ENCODE data around the gene PPARD.

Gene PPARD

GRCh38 chr6:35445691-35446090 is 103.3 kb downstream of the PPARD start:
- no peak for DNase-seq

GRCh38 chr6:35448191-35448590 is 105.8 kb downstream of the PPARD start:
- DNase-seq, result no peak

DNA sequence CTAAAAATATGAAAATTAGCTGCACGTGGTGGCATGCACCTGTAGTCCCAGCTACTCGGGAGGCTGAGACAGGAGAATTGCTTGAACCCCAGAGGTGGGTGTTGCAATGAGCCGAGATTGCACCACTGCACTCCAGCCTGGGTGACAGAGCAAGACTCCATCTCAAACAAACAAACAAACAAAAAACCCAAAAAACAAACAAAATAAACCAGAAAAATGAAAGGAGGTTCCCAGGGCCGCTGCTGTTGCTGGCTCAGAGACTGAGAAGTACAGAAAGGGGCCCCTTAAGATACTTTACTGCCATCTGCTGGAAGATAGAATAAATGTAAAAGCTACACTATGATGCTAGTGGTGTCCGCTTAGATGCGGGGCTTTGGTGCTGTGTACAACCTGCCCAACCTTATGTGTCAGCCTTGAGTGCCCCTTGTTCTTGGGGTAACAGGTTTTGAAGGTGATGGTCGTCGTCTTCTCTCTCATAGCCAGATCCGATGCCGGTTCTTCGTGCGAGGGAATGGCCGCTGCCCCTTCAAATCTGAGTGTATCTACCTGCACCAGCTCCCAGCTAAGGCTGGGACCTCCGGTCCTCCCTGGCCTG is 107.0 kb downstream of the PPARD start:
- DNase-seq, result peak; percentile 34

DNA sequence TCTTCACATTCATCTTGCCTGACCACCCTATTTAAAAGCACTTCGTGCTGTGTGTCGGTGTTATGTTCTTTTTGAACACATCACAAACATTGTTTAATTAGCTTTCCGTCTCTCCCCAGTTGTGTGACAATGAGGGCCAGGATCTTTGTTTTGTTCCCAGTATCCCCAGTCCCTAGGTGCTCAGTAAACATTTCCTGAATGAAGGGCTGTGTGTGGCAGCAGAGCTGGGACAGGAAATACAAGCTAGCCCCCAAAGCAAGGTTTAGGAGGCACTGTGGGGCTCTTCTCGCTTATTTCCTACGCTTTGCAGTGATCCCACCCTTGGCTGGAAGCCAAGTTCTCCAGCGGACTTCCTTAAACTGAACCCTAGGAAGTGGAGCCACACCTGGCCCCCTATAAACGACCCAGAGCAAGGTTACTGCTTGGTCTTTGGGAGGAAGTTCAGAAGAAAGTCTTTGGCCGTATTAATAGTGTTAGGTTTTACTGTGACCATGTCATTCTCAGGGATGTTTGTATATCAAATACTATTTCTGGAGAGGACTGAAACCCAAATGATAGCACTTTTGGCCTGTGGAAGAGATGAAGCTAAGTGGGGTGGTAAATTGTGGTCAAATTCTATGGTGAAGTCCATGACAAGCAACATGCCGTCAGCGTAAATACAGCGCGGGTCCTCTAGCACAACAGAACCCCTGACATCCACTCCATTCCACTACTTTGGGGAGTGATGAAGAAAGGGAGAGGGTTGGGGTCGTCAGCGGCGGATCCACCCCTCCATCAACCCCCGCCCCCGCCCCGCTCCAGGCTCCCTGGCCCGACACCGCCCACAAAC is 109.2 kb downstream of the PPARD start:
- DNase-seq, result no peak

GRCh38 chr6:35452183-35453090 is 110.1 kb downstream of the PPARD start, which contains the start of gene FANCE:
Gene FANCE (plus strand): TSS chr6:35452338. CDS start chr6:35452546, 208 bp downstream.
- DNase-seq, result peak; percentile 83

GRCh38 chr6:35453236-35453635 is 110.9 kb downstream of the PPARD start:
- no peak for DNase-seq

GRCh38 chr6:35454391-35455110 is 112.2 kb downstream of the PPARD start:
- DNase-seq, result no peak

DNA sequence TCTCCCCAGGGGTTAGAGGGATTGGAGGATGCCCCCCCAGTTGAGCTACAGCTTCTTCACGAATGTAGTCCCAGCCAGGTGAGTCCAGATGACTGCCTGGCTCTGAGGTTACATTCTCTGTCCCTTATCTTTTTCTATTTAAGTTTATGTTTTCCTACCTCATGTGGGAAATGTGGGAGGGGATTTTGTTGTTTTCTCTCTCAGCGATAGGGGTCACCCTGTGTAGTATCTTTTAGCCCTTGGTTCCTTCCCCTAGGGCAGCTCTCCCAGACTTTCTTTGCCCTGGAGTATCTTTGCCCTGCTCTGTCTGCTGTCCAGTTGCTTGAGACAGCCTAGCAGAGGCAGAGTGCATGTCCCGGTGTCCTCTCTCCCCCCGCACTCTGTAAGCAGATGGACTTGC is 115.5 kb downstream of the PPARD start:
- no peak for DNase-seq

- DNase-seq, result no peak
Observed at GRCh38 chr6:35461270-35461669, 118.9 kb downstream of the PPARD start.

- no peak for DNase-seq
Observed at GRCh38 chr6:35463292-35463691, 120.9 kb downstream of the PPARD start.

- no peak for DNase-seq
Observed at GRCh38 chr6:35465646-35466045, 123.3 kb downstream of the PPARD start.

DNA sequence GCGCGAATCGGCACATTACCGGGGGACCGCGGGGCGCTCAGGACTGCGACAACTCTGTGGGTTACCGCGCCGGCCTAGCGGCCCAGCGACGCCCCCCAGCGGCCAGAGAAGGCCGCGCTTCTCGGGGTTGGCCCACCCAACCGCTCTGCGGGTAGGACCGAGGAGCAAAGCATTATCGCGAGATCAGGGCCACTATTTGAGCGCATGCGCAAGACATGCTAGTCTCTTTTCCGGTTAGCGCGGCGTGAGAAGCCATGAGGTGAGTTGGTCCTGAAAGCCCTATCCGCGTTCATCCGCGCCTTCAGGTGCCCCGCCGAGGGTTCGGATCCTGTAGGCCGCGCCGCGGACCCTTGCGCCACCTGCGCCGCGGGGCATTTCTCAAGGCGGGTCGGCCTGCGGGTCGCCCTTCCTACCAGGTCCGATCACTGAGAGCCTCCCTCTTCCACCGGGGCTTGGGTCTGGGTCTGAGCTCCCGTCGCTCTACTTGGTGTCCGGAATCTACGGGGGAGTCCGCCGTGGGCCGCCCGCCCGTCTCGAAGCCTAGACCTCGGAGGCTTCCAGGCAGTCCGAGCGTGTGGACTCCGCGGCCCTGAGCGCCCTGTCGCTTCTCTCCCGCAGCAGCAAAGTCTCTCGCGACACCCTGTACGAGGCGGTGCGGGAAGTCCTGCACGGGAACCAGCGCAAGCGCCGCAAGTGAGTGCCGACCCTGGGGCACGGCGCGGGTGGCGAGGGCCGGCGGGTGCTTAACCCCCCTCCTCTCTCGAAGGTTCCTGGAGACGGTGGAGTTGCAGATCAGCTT is 126.0 kb downstream of the PPARD start, which contains the start of gene RPL10A:
RPL10A (plus strand) TSS at position 221 of the 799 bp plus-strand sequence; CDS start at position 255, 34 bp downstream.
- DNase-seq, result peak; percentile 95

GRCh38 chr6:35468980-35469750 is 126.8 kb downstream of the PPARD start:
- DNase-seq, result no peak

DNA sequence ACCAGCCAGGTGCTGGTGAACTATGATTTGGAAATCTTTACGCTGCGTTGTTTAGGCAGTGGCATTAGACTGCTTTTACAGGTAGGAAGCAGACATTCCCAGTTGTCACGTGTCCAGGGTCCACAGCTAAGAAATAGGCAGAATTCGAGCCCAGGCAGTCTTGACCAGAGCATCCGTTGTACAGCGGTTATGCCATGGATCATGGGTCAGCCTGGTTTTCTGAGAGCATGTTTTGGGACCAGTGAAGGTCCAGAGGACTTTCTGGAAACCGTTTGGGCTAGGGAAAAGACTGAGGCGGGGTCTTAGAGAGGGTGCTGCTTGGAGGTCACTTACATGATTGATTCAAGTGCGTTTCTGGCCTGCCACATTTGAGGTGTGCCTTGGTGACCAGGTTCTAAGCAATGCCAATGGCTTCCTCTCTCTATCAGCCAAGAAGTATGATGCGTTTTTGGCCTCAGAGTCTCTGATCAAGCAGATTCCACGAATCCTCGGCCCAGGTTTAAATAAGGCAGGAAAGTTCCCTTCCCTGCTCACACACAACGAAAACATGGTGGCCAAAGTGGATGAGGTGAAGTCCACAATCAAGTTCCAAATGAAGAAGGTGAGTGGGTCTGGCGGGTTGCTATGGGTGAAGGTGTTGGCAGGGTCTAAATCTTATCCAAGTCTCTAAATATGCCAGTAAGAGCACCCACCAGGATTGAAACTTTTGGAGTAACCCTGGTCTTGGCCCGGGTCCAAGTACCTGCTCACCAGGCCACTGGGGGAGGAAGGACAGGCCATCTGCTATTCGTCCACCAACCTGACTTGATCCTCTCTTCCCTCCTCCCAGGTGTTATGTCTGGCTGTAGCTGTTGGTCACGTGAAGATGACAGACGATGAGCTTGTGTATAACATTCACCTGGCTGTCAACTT is 127.6 kb downstream of the PPARD start:
- DNase-seq, result no peak

GRCh38 chr6:35470663-35471120 is 128.3 kb downstream of the PPARD start:
- no peak for DNase-seq

DNA sequence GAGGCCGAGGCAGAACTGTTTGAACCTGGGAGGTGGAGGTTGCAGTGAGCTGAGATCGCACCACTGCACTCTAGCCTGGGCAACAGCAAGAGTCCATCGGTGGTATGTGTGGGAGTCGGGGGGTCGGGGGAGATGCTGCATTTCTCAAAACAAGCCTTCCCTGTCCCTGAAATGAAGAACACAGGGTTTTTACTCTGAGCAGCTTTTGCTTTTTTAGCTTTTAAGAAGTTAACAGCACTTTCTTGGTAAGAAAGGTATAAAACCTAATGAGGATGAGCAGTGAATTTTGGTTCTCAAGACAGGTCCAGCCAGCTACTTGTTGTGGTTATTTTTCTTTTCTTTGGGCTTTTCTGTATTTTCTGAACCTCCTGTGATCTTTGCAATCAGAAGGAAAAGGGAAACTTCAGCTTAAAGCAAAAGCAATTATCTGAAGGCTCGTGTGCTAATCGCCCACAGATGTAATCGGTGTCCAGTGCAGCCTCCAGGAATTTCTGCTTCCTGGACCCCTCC is 129.5 kb downstream of the PPARD start:
- DNase-seq, result no peak

GRCh38 chr6:35473075-35473849 is 130.9 kb downstream of the PPARD start:
- no peak for DNase-seq

GRCh38 chr6:35473850-35474130 is 131.4 kb downstream of the PPARD start:
- DNase-seq, result no peak
